ENCODE results near the gene ELK1. TPM values are rescaled to one million over a fixed set of nuclear protein-coding genes. Genes with fewer than 3 reads are reported as not detected.
A peak's percentile ranks its signal among the peaks of the same experiment; 100 is the strongest.

The ELK1 gene
- polyA plus RNA-seq, 2 donors = 6.2 to 13.3 TPM

DNA sequence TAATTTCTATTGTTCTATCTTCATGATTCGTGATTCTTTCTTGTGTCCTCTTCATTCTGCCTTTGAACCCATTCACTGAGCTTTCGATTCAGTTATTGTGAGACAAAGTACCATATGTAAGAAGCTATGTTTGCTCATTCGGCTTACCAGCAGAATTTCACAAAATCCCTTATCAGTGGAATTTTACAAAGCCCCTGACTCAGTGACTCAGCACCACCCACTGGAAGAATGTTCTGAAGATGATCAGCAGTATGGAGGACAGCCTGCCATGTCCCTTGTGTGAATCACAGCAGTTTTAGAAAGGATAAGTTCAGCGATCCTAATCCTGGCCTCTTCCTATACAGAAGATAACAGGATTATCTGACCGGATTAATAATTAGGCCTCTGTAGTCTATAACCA lies 14.4 kb upstream of the ELK1 start:
- 75 to 82% methylated on average over 5 of the region's 5 CpGs for WGBS, 2 donors
- H3K36me3 ChIP-seq (ENCODE audit: control insufficient read depth in 2 of 2, insufficient read depth in 2 of 2, low read length in 1 of 2) = no peaks in the 10 kb centered on the region

DNA sequence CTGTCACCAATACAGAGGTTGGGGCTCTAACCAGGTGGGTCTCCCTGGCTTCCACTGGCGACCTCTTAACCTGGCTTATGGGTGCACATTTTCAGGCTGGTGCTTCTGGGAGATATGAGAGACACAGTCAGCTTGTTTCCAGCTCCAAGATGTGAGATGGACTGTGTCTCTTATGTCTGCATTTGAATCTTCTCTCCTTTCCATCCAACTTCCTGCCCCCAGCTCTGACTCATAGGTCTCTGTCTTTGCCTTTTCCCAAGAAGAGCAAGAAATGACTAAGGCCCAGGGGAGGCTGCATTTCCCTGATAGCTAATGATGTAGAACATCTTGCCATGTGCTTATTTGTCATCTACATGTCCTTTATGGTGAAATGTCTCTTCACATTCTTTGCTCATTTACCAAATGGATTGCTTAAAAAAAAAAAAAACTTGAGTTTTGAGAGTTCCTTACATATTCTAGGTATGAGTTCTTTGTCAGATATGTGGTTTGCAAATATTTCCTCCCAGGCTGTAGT lies 11.8 kb upstream of the ELK1 start:
- Histone ChIP-seq H3K36me3 (ENCODE audit: control insufficient read depth in 2 of 2, insufficient read depth in 2 of 2, low read length in 1 of 2) (peaks cover 0 to 2% of the 10 kb centered on the region in 2 donors), H3K4me3 (ENCODE audit: low read depth in 1 of 2, low read length in 2 of 2) (no peak overlapping the region), H3K9me3 (ENCODE audit: control insufficient read depth in 2 of 2, insufficient read depth in 1 of 2, low read depth in 1 of 2, low read length in 1 of 2) (no peaks in the 10 kb centered on the region), H3K27ac (ENCODE audit: low read depth in 2 of 2, low read length in 1 of 2) (no peak overlapping the region), H3K4me1 (ENCODE audit: control insufficient read depth in 2 of 2, insufficient read depth in 2 of 2, low read length in 1 of 2) (no peaks in the 10 kb centered on the region), H3K27me3 (ENCODE audit: control insufficient read depth in 1 of 2, insufficient read depth in 2 of 2, low read length in 2 of 2) (no peaks in the 10 kb centered on the region)
- WGBS, 2 donors = 33 to 85% methylated on average over 1 of the region's 1 CpG

More for the DNA sequence above, 14.4 kb upstream of the ELK1 start:
- Histone ChIP-seq H3K27me3 (ENCODE audit: control insufficient read depth in 1 of 2, insufficient read depth in 2 of 2, low read length in 2 of 2) (no peaks in the 10 kb centered on the region), H3K9me3 (ENCODE audit: control insufficient read depth in 2 of 2, insufficient read depth in 1 of 2, low read depth in 1 of 2, low read length in 1 of 2) (no peaks in the 10 kb centered on the region), H3K4me1 (ENCODE audit: control insufficient read depth in 2 of 2, insufficient read depth in 2 of 2, low read length in 1 of 2) (no peaks in the 10 kb centered on the region), H3K4me3 (ENCODE audit: low read depth in 1 of 2, low read length in 2 of 2) (no peak overlapping the region), H3K27ac (ENCODE audit: low read depth in 2 of 2, low read length in 1 of 2) (no peak overlapping the region)

DNA sequence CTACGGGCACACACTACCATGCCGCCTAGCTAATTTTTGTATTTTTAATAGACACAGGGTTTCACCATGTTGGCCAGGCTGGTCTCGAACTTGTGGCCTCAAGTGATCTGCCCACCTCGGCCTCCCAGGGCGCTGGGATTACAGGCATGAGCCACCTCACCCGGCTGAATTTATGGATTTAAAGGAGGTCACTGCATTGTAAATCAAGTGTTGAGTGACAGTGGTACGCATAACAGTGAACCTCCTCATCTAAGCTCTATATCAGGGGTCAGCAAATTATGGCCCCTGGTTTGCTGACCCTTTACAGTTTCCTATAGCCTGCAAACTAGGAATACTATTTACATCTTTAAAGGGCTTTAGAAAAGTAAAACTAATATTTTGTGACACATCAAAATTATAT lies 11.2 kb upstream of the ELK1 start:
- no peaks in the 10 kb centered on the region for H3K9me3 ChIP-seq (ENCODE audit: control insufficient read depth in 2 of 2, insufficient read depth in 1 of 2, low read depth in 1 of 2, low read length in 1 of 2)

DNA sequence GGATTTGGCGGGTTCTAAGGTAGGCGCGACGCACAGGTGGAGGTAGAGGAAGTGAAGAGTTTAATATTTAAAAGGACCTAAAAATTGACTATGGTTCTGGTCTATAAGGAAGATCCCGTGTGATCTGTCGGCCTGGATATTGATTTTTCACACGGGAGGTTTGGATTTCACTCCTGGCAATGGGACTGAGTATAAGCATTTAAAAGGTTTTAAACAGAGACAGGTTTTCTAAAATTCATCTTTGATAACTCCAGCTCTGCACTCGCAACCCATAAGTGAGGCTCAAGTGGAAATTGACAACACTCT lies 9.0 kb upstream of the ELK1 start:
- Histone ChIP-seq H3K36me3 (ENCODE audit: control insufficient read depth in 2 of 2, insufficient read depth in 2 of 2, low read length in 1 of 2) (peaks cover 3 to 8% of the 10 kb centered on the region in 2 donors), H3K4me1 (ENCODE audit: control insufficient read depth in 2 of 2, insufficient read depth in 2 of 2, low read length in 1 of 2) (no peaks in the 10 kb centered on the region), H3K9me3 (ENCODE audit: control insufficient read depth in 2 of 2, insufficient read depth in 1 of 2, low read depth in 1 of 2, low read length in 1 of 2) (no peaks in the 10 kb centered on the region), H3K27me3 (ENCODE audit: control insufficient read depth in 1 of 2, insufficient read depth in 2 of 2, low read length in 2 of 2) (no peaks in the 10 kb centered on the region), H3K4me3 (ENCODE audit: low read depth in 1 of 2, low read length in 2 of 2) (peak overlapping the region; percentile 60 to 82), H3K27ac (ENCODE audit: low read depth in 2 of 2, low read length in 1 of 2) (peak overlapping the region; percentile 98)
- 24 to 34% methylated on average over 8 of the region's 8 CpGs for WGBS, 2 donors

More for the DNA sequence above, 11.2 kb upstream of the ELK1 start:
- Histone ChIP-seq H3K27ac (ENCODE audit: low read depth in 2 of 2, low read length in 1 of 2) (no peak overlapping the region), H3K36me3 (ENCODE audit: control insufficient read depth in 2 of 2, insufficient read depth in 2 of 2, low read length in 1 of 2) (peaks cover 2 to 3% of the 10 kb centered on the region in 2 donors), H3K27me3 (ENCODE audit: control insufficient read depth in 1 of 2, insufficient read depth in 2 of 2, low read length in 2 of 2) (no peaks in the 10 kb centered on the region), H3K4me1 (ENCODE audit: control insufficient read depth in 2 of 2, insufficient read depth in 2 of 2, low read length in 1 of 2) (no peaks in the 10 kb centered on the region), H3K4me3 (ENCODE audit: low read depth in 1 of 2, low read length in 2 of 2) (no peak overlapping the region)
- WGBS, 2 donors = 82 to 94% methylated on average over 7 of the region's 7 CpGs

DNA sequence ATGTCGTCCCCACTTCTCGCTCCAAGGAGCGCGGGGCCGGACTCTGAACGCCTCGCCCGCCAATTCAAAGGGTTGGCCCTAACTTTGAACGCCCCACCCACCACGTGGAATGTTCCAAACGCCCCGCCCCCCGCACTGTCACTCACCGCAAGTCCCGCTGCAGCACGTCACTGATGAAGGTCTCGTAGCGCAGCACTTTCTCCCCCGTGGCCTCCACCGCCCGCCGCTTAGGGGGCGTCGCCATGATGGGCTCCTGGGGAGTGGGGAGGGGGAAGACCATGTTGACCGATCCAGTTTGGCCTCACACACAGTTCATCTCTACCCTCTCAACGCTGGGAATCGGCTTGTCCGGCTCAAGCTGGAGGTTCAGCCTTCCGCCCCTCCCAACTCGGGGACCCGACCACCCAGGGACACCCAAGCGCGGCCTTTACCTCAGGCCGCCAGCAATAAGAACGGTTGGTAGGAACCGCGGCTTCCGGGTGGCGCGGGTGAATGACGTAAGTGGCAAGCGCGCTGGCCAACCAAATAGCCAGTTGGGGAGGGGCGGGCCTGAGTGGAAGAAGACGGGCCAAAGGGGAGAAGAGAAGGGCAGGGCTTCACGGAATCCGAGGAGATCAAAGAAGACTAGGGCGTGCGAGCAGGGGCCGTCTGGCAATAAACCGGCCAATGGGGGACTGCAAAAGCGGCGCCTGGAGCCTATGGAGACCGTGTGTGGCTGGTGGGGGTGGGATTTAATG lies 8.5 kb upstream of the ELK1 start, which contains the start of gene UXT:
Gene UXT, minus strand, starts transcription at position 497 of the 737 bp plus-strand sequence. Its CDS starts 253 bp downstream, at position 244.
- 0 to 32% methylated on average over 54 of the region's 54 CpGs for WGBS, 2 donors
- no peaks in the 10 kb centered on the region for H3K27me3 ChIP-seq (ENCODE audit: control insufficient read depth in 1 of 2, insufficient read depth in 2 of 2, low read length in 2 of 2)
- peaks cover 3 to 8% of the 10 kb centered on the region in 2 donors for H3K36me3 ChIP-seq (ENCODE audit: control insufficient read depth in 2 of 2, insufficient read depth in 2 of 2, low read length in 1 of 2)
- peak within 1 kb of the TSS; percentile 98 for H3K27ac ChIP-seq (ENCODE audit: low read depth in 2 of 2, low read length in 1 of 2)
- no peaks in the 10 kb centered on the region for H3K4me1 ChIP-seq (ENCODE audit: control insufficient read depth in 2 of 2, insufficient read depth in 2 of 2, low read length in 1 of 2)
- H3K9me3 ChIP-seq (ENCODE audit: control insufficient read depth in 2 of 2, insufficient read depth in 1 of 2, low read depth in 1 of 2, low read length in 1 of 2) = no peaks in the 10 kb centered on the region
- H3K4me3 ChIP-seq (ENCODE audit: low read depth in 1 of 2, low read length in 2 of 2) = peak within 1 kb of the TSS; percentile 60 to 82

DNA sequence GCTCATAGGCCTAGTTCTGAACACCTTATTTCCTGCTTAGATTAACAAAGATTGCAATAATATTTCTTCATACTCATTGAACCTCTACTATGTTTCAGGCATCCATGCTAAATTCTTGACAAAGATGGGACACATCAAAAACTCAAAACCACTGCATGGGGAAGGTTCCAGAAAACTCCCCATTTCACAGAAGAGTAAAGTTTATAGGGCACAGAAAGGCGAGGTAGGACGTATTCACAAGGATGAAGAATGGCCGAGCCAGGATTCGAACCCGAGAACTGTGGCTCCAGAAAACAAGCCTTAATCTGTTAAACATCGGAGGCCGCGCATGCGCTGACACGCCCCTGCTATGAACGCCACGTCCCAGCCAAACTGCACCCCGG lies 7.9 kb upstream of the ELK1 start:
- Histone ChIP-seq H3K4me3 (ENCODE audit: low read depth in 1 of 2, low read length in 2 of 2) (peak overlapping the region; percentile 60 to 82), H3K27ac (ENCODE audit: low read depth in 2 of 2, low read length in 1 of 2) (peak overlapping the region; percentile 98), H3K36me3 (ENCODE audit: control insufficient read depth in 2 of 2, insufficient read depth in 2 of 2, low read length in 1 of 2) (peaks cover 3 to 8% of the 10 kb centered on the region in 2 donors), H3K4me1 (ENCODE audit: control insufficient read depth in 2 of 2, insufficient read depth in 2 of 2, low read length in 1 of 2) (no peaks in the 10 kb centered on the region), H3K9me3 (ENCODE audit: control insufficient read depth in 2 of 2, insufficient read depth in 1 of 2, low read depth in 1 of 2, low read length in 1 of 2) (no peaks in the 10 kb centered on the region), H3K27me3 (ENCODE audit: control insufficient read depth in 1 of 2, insufficient read depth in 2 of 2, low read length in 2 of 2) (no peaks in the 10 kb centered on the region)
- WGBS, 2 donors = 1 to 37% methylated on average over 13 of the region's 13 CpGs

DNA sequence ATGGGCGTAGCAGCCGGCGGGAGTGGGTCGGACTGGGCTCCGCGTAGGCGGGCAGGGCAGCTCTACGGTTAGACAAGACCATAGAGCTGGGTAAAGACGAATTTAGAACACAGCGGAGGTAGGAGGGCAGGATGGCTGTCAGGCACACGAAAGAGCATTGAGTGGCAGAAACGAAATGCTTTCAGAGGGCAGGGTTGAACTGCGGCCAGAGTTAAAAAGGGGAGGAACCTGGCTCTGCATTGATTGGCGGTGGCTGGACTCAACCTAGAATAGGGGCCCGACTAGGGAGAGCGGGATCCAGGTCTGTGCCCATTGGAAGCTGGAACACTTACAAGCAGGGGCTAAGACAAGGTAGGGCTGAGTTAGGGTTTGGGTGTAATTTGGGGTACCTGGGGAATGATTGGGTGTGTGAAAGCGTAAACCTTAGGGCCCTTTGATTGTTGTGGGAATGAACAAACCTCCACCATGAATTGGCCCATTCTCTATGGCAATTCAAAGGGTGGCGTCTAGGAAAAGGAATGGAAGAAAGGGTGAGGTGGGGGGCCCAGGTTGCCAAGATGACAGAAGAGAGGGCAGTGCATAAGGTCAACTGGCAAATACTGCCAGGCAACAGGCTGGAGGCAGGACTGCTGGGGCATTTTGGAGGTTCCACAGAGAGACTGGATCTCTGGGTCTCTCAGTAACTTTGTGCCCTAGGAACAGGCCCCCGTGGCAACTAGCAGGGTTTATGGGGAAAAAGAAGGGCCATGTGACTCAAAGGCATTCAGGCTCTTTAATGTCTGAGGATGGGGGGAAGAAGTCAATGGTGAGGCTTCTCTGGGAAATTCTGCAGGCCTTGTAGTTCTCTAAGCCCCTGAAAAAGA lies 911 bp upstream of the ELK1 start:
- H3K4me1 ChIP-seq (ENCODE audit: control insufficient read depth in 2 of 2, insufficient read depth in 2 of 2, low read length in 1 of 2) = peaks cover 0 to 2% of the 10 kb centered on the region in 2 donors
- H3K36me3 ChIP-seq (ENCODE audit: control insufficient read depth in 2 of 2, insufficient read depth in 2 of 2, low read length in 1 of 2) = peaks cover 0 to 4% of the 10 kb centered on the region in 2 donors
- WGBS, 2 donors = 11 to 32% methylated on average over 19 of the region's 19 CpGs
- H3K27ac ChIP-seq (ENCODE audit: low read depth in 2 of 2, low read length in 1 of 2) = peak overlapping the region; percentile 72 to 80
- no peaks in the 10 kb centered on the region for H3K9me3 ChIP-seq (ENCODE audit: control insufficient read depth in 2 of 2, insufficient read depth in 1 of 2, low read depth in 1 of 2, low read length in 1 of 2)
- H3K27me3 ChIP-seq (ENCODE audit: control insufficient read depth in 1 of 2, insufficient read depth in 2 of 2, low read length in 2 of 2) = no peaks in the 10 kb centered on the region
- peak overlapping the region; percentile 41 to 43 for H3K4me3 ChIP-seq (ENCODE audit: low read depth in 1 of 2, low read length in 2 of 2)

DNA sequence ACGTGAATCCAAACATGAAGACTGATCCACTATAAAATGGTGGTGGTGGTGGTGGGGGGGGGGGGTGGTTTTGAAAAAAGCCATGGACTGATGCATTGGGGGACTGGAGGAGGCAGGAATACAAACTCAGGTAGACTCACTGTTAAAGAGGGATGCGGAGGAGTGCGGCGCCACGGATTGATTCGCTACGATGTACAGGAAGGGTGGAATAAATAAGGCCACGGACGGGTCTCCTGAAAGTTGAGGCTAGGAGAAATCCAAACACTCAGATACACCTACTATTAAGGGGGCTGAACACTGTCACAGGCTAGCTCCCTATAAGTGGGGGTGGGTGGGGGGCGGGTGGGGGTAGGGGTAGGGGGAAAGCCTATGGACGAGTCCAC lies 591 bp downstream of the ELK1 start:
- WGBS, 2 donors = 0 to 37% methylated on average over 10 to 11 of the region's 11 CpGs
- Histone ChIP-seq H3K36me3 (ENCODE audit: control insufficient read depth in 2 of 2, insufficient read depth in 2 of 2, low read length in 1 of 2) (no peaks in the 10 kb centered on the region), H3K27me3 (ENCODE audit: control insufficient read depth in 1 of 2, insufficient read depth in 2 of 2, low read length in 2 of 2) (no peaks in the 10 kb centered on the region), H3K9me3 (ENCODE audit: control insufficient read depth in 2 of 2, insufficient read depth in 1 of 2, low read depth in 1 of 2, low read length in 1 of 2) (no peaks in the 10 kb centered on the region), H3K4me3 (ENCODE audit: low read depth in 1 of 2, low read length in 2 of 2) (peak overlapping the region; percentile 49 to 86), H3K27ac (ENCODE audit: low read depth in 2 of 2, low read length in 1 of 2) (peak overlapping the region; percentile 73 to 74), H3K4me1 (ENCODE audit: control insufficient read depth in 2 of 2, insufficient read depth in 2 of 2, low read length in 1 of 2) (peaks cover 0 to 2% of the 10 kb centered on the region in 2 donors)

DNA sequence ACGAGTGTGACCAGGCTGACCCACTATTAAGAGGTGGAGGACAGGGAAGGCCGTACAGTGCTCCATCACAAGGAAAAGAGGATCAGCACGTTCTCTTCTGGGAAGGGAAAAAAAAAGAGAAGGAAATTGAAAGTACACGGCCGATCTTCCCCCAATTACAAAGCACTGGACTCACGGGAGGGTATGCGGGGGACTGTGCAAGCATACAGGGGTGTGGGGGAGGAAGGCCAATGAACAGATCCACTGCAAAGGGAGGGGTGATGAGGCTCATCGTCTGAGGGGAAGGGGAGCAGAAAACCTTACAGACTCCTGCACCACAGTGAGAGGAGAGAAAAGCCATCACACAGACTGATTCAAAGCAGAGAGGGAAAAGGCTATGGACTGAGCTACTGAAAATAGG lies 1.1 kb downstream of the ELK1 start:
- 9 to 35% methylated on average over 8 of the region's 8 CpGs for WGBS, 2 donors
- Histone ChIP-seq H3K27ac (ENCODE audit: low read depth in 2 of 2, low read length in 1 of 2) (no peak overlapping the region), H3K4me1 (ENCODE audit: control insufficient read depth in 2 of 2, insufficient read depth in 2 of 2, low read length in 1 of 2) (peaks cover 0 to 2% of the 10 kb centered on the region in 2 donors), H3K4me3 (ENCODE audit: low read depth in 1 of 2, low read length in 2 of 2) (peak overlapping the region; percentile 3 to 49), H3K27me3 (ENCODE audit: control insufficient read depth in 1 of 2, insufficient read depth in 2 of 2, low read length in 2 of 2) (no peaks in the 10 kb centered on the region), H3K36me3 (ENCODE audit: control insufficient read depth in 2 of 2, insufficient read depth in 2 of 2, low read length in 1 of 2) (no peaks in the 10 kb centered on the region), H3K9me3 (ENCODE audit: control insufficient read depth in 2 of 2, insufficient read depth in 1 of 2, low read depth in 1 of 2, low read length in 1 of 2) (no peaks in the 10 kb centered on the region)
